GM19023 (cell line): Measurements from ENCODE around the gene ZNF333.
A peak's percentile ranks its signal among the peaks of the same experiment; 100 is the strongest.

ENCODE experiments used
- ATAC-seq: cut with Tn5 transposase; IDR thresholded peaks from one replicate; pipeline ENCODE4 v1.9.1; 2021; ENCODE audit warnings: mild to moderate bottlenecking, moderate library complexity; ENCODE audit not compliant: unreplicated experiment

ZNF333 gene

DNA sequence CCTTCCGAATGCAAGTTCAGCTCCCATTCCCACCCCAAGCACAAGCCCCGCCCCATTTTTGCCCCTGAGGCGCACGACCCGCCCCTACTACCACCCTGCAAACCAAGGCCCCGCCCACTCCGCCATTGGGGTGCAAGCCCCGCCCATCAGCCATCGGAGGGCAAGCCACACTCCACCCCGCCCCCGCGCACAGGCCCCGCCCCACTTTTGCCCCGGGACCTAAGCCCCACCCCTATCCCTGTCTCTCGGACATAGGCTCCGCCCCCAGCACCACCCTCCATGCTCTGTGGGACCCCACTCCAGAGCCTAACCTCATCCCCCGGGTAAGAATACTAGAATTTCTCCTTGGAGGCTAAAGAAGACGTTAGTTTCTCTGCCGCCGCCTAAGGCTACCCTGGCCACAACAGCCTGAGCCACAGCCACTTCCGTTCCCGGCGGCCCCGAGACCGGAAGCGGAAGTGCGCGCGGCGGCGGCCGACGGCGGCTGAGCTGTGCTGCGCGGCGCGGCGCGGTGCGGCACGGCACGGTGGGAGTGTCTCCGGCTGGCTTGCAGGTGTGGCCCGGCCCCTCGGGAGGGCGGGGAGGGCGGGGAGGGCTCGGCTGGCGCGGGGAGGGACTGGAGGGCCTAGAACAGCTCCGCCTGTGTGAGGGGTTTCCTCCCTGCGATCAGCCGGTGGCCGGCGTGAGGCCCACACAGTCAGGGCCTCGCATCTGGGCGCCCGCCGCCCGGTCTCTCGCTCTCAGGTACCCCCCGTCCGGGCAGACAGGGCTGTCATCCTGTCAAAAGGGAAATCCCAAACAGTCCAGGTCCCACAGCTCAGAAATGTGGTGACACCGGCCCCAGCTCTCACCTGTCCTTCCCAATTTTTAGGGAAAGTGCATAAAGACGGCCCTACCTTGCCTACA lies at the start of gene ZNF333:
Gene ZNF333, plus strand, starts transcription at position 451 of the 906 bp plus-strand sequence. CDS start 3,444 bp downstream, outside the sequence.
- ATAC-seq: peak; percentile 92

- no peak for ATAC-seq
Measured at GRCh38 chr19:14648506-14648905, 41.3 kb upstream of the ZNF333 start.

DNA sequence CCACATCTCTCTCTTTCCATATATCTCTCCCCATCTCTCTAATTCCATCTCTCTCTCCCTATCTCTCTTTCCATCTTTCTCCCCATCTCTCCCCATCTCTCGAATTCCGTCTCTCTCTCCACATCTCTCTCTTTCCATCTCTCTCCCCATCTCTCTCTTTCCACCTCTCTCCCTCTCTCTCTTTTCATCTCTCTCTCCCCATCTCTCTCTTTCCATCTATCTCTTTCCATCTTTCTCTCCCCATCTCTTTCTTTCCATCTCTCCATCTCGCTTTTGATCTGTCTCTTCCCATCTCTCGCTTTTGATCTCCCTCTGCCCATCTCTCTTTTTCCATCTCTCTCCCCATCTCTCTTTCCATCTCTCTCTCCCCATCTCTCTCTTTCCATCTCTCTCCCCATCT lies 40.8 kb upstream of the ZNF333 start:
- no peak for ATAC-seq

- ATAC-seq: no peak
Measured at GRCh38 chr19:14650161-14650560, 39.7 kb upstream of the ZNF333 start.

GRCh38 chr19:14654786-14655560 lies 34.9 kb upstream of the ZNF333 start:
- no peak for ATAC-seq

DNA sequence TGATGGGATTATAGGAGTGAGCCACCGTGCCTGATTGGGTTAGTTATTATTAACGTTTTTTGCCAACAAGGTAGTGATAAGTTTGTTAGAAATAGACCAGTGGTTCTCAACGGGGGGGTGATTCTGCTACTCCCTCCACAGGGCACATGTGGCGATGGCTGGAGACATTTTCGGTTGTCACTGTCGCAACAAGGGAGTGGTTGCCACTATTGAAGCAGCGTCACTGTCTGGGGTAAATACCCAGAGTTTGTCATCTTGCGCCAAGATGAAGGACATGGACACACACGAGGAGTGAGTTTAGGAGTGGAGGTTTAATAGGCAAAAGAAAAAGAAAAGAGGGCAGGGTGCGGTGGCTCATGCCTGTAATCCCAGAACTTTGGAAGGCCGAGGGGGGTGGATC lies 34.1 kb upstream of the ZNF333 start:
- ATAC-seq: no peak

DNA sequence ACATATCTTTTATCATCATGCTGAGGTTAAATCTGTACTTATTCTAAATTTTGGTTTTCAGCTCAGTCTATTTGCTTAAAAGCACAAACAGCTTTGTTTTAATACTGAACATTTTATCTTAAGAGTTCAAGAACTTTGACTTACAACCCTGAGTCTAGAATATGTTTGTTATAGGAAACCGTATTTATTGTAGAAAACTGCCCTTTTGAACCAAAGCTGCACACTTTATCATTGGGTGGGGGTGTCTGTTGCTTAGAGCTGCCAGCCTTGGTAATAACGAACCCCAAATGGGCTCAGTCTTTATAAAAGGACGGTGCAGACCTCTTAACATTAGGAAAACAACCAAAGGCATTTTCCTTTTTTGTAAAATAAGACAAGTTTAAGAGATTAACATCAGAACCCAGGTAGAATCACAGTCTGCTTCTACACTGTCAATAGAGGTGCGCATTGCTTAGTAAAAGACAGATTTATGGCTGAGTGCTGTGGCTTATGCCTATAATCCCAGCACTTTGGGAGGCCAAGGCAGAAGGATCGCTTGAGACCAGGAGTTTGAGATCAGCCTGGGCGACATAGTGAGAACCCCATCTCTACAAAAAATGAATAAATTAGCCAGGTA lies 29.9 kb upstream of the ZNF333 start:
- ATAC-seq: no peak

GRCh38 chr19:14661372-14661924 lies 28.4 kb upstream of the ZNF333 start:
- no peak for ATAC-seq

DNA sequence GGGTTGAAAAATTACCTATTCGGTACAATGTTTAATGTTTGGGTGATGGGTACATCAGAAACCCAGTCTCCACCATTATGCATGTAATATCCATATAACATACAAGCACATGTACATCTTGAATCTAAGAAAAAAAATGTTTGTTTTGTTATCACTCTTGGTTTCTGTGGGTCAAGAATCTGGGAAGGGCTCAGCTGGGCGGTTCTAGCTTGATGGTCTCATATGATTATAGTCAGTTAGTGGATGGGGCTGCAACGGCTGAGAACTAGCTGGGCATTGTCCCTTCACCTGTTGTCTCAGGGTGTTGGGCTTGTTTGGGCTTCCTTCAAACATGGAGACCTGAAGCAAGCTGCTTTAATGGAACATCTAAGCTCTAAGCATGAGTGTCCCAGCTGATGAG lies 19.9 kb upstream of the ZNF333 start:
- ATAC-seq: no peak

DNA sequence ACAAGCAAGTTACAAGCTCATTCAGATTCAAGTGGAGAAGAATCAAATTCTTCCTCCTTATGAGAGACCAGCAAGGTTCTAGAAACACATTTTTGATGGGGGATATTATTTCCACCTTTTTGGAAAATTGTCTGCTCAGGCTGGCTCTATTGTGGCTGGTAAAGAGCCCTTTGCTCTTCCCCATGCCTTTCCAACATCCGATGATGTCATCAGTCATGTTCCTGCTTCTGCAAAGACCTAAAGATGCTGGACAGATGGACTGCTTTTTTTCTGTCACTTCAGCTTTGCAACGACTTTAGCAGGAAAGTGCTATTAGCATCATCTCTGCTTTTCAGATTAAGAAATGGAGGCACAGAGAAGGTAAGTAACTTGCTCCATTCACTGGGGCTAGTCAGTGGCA lies 19.4 kb upstream of the ZNF333 start:
- ATAC-seq: no peak

DNA sequence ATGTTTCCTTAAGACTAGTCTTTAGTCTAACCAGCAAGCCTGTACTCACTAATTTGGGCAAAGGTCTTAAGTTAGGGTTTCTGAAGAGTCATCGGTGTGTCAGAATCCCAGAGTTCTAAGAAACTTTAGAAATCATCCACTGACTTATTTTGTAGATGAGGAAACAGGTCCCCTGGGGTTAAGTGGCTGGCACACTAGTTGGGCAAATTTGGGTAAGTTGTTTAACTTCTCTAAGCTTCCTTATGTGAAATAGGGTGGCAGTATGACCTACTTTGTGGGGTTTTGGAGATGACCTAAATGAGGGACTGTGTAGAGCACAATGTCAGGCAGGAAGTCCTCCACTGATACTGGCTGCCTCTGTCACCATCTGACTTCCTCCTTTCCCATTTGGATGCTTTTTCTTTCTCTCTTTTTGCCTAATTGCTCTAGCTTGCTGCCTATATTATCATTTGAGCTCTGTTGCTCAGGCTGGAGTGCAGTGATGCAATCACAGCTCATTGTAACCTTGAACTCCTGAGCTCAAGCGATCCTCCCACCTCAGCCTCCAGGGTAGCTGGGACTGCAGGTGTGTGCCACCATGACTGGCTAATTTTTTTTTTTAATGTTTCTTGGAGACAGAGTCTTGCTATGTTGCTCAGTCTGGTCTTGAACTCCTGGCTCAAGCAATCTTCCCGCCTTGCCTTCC lies 17.5 kb upstream of the ZNF333 start:
- no peak for ATAC-seq

DNA sequence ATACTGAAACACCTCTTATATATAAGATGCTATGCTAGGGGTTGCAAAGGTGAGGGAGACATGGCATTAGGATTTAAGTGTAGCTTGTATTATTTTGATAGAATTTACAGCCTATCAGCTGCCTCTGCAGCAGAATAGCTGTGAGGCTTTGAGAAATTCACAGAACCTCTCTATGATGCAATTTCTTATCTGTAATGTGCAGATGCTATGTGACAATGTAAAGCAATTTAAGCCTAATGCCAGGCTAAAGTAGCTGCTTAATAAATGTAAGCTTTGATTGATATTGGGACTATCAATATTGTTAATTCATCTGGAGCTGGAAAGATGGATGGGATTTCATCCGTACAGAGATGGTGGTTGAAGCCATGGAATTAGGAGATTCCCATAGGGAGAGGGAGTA lies 16.8 kb upstream of the ZNF333 start:
- ATAC-seq: no peak

DNA sequence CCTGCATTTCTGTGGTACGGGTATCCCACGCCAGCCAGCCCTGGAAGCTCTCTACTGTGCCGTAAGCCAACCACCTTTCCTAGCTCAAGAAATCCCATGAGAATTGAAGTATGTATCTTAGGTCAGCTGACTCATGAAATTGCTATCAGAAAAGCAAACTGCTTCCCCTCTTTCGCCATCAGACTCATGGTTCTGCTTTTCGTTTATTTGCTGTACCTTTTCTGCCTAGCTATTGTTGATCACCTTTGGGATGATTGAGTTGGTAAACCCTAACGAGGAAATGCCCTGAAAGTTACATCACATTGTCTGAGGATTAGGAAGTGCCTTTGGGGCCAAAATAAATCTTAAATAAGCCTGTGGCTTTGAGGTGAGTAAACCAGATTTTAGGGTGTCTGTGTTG lies 15.1 kb upstream of the ZNF333 start, which contains the start of gene ADGRE3:
Gene ADGRE3, minus strand, starts transcription at position 81 of the 400 bp plus-strand sequence. Its CDS starts 74 bp downstream, at position 7.
- no peak for ATAC-seq

GRCh38 chr19:14676762-14677161 lies 13.1 kb upstream of the ZNF333 start:
- ATAC-seq: no peak

DNA sequence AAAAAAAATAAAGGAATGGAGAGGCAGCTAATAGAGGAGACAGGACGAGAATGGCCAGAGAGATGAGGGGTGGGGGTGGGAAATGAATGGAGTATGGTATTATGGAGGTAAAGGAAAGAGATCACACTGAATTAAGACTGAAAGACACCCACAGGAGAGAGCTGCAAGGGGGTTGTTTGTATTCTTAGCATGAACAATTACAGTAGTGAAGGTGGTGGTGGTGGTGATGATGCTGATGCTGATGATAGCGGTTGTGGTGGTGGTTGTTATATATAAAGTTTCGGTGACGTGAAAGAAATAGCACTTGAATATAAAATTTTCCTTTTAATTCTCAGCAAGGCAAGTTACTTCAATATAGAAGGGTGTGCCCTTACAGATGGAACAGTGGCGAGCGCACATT lies 12.4 kb upstream of the ZNF333 start:
- ATAC-seq: no peak

DNA sequence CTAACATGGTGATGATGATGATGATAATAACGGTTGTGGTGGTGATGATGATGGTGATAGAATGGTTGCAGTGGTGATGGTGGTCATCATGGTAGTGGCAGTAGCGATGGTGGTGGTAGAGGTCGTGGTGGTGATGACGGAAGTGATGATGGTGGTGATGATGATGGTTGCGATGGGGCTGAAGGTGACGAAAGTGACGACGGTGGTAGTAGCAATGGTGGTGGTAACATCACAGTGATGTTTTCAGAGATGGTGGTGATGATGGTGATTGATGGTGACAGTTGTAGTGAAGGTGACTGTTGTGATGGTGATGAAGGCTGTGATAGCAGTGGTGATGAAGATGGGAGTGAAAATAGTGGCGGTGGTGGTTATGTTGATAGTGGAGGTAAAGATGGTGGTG lies 11.6 kb upstream of the ZNF333 start:
- no peak for ATAC-seq

DNA sequence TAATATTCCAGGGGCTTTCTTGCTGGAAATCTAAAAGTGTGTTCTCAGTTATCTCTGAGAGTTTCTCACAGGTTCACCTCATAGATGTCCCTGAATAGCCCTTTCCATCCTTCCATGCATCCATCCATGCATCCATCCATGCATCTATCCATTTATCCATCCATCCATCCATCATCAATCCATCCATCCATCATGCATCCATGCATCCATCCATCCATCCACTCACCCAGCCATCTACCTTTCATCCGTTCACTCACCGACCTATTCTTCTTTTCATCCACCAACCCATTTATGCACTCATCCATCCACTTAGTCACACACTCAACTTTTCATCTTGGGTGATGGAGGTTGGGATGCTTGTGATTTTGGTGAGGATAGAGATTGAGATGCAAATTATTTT lies 7.8 kb upstream of the ZNF333 start:
- no peak for ATAC-seq

DNA sequence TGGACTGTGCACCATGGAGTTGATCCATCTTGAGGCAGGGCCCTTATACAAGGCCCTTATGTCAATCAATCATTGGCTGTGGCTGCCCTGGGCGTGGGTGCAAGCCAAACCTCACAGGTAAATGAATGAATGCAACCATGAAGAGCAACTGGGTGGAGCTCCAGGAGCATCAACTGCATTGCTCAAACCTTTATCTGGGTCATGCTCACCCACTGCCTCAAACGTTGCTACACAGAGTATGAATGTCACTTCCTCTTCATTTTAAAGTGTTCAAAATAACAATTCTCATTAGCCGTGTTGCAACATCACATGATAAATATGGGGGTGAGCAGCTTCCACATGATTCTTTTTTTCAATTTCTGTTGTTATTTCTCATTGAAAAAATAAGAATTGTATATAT lies 6.4 kb upstream of the ZNF333 start:
- no peak for ATAC-seq

- ATAC-seq: no peak
Measured at GRCh38 chr19:14686411-14686810, 3.4 kb upstream of the ZNF333 start.

- ATAC-seq: no peak
Measured at GRCh38 chr19:14694641-14695266, 4.9 kb downstream of the ZNF333 start.
